ENCODE data around the gene GRAMD1A.

DNA sequence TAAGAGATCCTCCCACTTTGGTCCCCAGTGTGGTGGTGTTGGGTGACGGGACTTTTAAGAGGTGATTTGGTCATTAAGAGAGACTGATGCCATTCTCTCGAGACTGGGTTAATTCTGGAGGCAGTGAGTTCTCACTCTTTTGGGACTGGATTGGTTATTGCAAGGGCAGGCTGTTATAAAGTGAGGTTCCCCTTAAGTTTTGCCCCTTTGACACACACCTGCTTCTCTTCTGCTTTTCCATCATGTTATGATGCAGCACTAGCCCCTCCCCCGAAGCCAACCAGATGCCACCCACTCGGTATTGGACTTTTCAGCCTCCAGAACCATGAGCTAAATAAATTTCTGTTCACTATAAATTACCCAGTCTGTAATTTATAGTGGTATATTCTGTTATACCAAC lies 16.3 kb upstream of the GRAMD1A start:
- TF ChIP-seq, protein P1, sequence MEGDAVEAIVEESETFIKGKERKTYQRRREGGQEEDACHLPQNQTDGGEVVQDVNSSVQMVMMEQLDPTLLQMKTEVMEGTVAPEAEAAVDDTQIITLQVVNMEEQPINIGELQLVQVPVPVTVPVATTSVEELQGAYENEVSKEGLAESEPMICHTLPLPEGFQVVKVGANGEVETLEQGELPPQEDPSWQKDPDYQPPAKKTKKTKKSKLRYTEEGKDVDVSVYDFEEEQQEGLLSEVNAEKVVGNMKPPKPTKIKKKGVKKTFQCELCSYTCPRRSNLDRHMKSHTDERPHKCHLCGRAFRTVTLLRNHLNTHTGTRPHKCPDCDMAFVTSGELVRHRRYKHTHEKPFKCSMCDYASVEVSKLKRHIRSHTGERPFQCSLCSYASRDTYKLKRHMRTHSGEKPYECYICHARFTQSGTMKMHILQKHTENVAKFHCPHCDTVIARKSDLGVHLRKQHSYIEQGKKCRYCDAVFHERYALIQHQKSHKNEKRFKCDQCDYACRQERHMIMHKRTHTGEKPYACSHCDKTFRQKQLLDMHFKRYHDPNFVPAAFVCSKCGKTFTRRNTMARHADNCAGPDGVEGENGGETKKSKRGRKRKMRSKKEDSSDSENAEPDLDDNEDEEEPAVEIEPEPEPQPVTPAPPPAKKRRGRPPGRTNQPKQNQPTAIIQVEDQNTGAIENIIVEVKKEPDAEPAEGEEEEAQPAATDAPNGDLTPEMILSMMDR (IDR thresholded peaks at IDR 0.05), result no peak
- no peak for TF ChIP-seq POLR2A (IDR thresholded peaks at IDR 0.05; ENCODE audit: low read depth)
- no peak for TF ChIP-seq POLR2AphosphoS5 (IDR thresholded peaks at IDR 0.05)
